Measurements from ENCODE around the gene PBX1.

The PBX1 gene

DNA sequence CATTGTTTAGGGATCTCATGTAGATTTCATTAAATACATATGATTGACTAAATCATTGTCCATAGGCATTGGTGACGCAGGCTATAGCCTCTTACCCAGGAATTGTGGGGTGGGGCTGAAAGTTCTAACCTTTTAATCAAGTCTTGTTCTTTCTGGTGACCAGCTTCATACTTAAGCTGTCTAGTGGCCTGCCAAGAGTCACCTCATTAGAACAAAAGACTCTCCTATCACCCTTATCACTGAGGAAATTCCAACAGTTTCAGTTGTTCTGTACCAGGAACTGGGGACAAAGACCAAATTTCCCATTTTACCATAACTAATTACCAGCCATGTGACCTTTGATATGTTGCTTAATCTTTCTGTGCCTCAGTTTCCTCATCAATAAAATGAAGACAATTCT, 298.5 kb downstream of the PBX1 start:
- Histone ChIP-seq H3K27ac (no peak overlapping the region), H3K4me3 (IDR thresholded peaks at IDR 0.05; ENCODE audit: insufficient read depth, low read depth, low read length) (no peak overlapping the region), H3K4me1 (ENCODE audit: low read depth, poor library complexity, severe bottlenecking) (no peaks in the 10 kb centered on the region), H4K20me1 (ENCODE audit: insufficient read depth) (no peaks in the 10 kb centered on the region), H3K27me3 (ENCODE audit: insufficient read depth, low read depth) (no peaks in the 10 kb centered on the region), H3K79me2 (ENCODE audit: insufficient read depth, low read depth) (no peaks in the 10 kb centered on the region), H3K9ac (no peak overlapping the region), H3K4me2 (no peak overlapping the region), H2AFZ (ENCODE audit: low read depth) (no peak overlapping the region), H3K36me3 (ENCODE audit: insufficient read depth) (no peaks in the 10 kb centered on the region)
- TF ChIP-seq, protein P1, sequence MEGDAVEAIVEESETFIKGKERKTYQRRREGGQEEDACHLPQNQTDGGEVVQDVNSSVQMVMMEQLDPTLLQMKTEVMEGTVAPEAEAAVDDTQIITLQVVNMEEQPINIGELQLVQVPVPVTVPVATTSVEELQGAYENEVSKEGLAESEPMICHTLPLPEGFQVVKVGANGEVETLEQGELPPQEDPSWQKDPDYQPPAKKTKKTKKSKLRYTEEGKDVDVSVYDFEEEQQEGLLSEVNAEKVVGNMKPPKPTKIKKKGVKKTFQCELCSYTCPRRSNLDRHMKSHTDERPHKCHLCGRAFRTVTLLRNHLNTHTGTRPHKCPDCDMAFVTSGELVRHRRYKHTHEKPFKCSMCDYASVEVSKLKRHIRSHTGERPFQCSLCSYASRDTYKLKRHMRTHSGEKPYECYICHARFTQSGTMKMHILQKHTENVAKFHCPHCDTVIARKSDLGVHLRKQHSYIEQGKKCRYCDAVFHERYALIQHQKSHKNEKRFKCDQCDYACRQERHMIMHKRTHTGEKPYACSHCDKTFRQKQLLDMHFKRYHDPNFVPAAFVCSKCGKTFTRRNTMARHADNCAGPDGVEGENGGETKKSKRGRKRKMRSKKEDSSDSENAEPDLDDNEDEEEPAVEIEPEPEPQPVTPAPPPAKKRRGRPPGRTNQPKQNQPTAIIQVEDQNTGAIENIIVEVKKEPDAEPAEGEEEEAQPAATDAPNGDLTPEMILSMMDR (conservative IDR thresholded peaks at IDR 0.05; ENCODE audit: low read depth, low read length) = no peak

DNA sequence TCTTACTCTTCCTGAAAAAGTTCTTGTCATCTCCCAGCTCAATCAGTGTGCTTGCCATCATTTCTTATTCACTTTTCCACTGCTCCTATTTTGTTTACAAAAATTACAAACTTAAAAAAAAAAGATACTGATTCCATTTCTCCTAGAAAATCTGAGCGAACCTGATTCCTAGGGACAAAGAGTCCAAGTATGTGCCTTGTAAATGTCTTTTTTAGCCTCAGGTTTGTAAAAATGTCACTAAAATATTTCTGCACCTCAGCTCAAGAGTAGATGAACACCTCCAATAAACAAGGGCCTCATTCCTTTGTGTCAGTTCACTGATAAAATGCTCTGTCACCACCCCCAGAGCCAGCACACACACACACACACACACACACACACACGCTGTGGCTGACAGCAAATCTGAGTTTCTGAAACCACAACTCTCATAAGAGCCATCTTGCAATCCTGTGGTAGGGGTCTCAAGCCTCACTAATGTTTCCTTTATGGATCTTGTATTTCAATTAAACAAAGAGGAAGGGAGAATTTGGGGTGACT, 299.2 kb downstream of the PBX1 start:
- H3K9ac ChIP-seq = no peak overlapping the region
- no peaks in the 10 kb centered on the region for H3K27me3 ChIP-seq (ENCODE audit: insufficient read depth, low read depth)

DNA sequence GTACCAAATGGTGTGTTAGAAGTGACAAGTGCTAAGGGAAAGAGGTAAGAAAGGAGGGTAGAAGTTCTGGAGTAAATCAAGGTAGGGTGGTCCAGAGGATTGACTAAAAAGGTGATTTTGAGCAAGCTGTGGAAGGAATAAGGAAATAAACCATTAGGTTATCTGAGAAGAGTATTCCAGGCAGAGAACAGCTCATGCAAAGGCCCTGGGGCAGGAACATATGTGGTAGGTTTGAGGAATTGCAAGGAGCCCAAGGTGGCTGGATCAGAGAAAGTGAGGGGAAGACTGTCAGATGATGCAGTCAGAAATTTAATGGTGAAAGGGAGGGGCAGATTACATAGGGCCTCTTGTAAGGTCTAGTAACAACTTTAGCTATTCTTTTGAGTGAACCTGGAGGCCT, 302.6 kb downstream of the PBX1 start:
- Histone ChIP-seq H2AFZ (ENCODE audit: low read depth) (no peak overlapping the region), H3K9ac (no peak overlapping the region), H3K36me3 (ENCODE audit: insufficient read depth) (no peaks in the 10 kb centered on the region), H3K27me3 (ENCODE audit: insufficient read depth, low read depth) (no peaks in the 10 kb centered on the region), H3K27ac (no peak overlapping the region), H3K4me3 (IDR thresholded peaks at IDR 0.05; ENCODE audit: insufficient read depth, low read depth, low read length) (no peak overlapping the region), H3K79me2 (ENCODE audit: insufficient read depth, low read depth) (no peaks in the 10 kb centered on the region), H4K20me1 (ENCODE audit: insufficient read depth) (no peaks in the 10 kb centered on the region), H3K4me2 (no peak overlapping the region), H3K4me1 (ENCODE audit: low read depth, poor library complexity, severe bottlenecking) (no peaks in the 10 kb centered on the region)
- TF ChIP-seq, protein P1 (conservative IDR thresholded peaks at IDR 0.05; ENCODE audit: low read depth, low read length) = no peak

More for the DNA sequence above, 299.2 kb downstream of the PBX1 start:
- H3K79me2 ChIP-seq (ENCODE audit: insufficient read depth, low read depth) = no peaks in the 10 kb centered on the region
- H3K4me3 ChIP-seq (IDR thresholded peaks at IDR 0.05; ENCODE audit: insufficient read depth, low read depth, low read length) = no peak overlapping the region
- no peak overlapping the region for H3K4me2 ChIP-seq
- H3K27ac ChIP-seq = no peak overlapping the region
- H4K20me1 ChIP-seq (ENCODE audit: insufficient read depth) = no peaks in the 10 kb centered on the region
- no peaks in the 10 kb centered on the region for H3K4me1 ChIP-seq (ENCODE audit: low read depth, poor library complexity, severe bottlenecking)
- H2AFZ ChIP-seq (ENCODE audit: low read depth) = no peak overlapping the region
- TF ChIP-seq, protein P1 (conservative IDR thresholded peaks at IDR 0.05; ENCODE audit: low read depth, low read length) = no peak
- no peaks in the 10 kb centered on the region for H3K36me3 ChIP-seq (ENCODE audit: insufficient read depth)

DNA sequence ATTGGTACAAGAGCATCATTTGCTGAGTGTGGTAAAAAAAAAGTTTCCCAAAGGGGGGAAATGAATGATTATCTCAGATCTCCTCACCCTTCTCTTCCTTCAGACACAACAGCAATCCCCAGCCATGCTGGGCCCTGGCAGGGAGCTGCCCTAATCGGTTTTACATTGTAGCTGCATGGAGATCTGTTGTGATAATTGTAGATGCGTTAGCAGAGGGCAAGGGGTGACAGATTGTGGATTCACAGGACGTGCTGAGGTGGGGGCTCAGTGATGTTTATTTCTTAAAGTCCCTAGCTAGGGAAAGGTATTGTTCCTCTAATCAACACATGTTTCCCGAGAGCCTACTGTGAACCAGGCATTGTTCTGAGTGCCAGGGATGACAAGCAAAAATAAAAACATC, 304.1 kb downstream of the PBX1 start:
- no peak overlapping the region for H2AFZ ChIP-seq (ENCODE audit: low read depth)

More for the DNA sequence above, 304.1 kb downstream of the PBX1 start:
- Histone ChIP-seq H3K4me1 (ENCODE audit: low read depth, poor library complexity, severe bottlenecking) (no peaks in the 10 kb centered on the region), H3K27ac (no peak overlapping the region), H4K20me1 (ENCODE audit: insufficient read depth) (no peaks in the 10 kb centered on the region), H3K36me3 (ENCODE audit: insufficient read depth) (no peaks in the 10 kb centered on the region), H3K4me3 (IDR thresholded peaks at IDR 0.05; ENCODE audit: insufficient read depth, low read depth, low read length) (no peak overlapping the region), H3K79me2 (ENCODE audit: insufficient read depth, low read depth) (no peaks in the 10 kb centered on the region), H3K27me3 (ENCODE audit: insufficient read depth, low read depth) (no peaks in the 10 kb centered on the region), H3K9ac (no peak overlapping the region), H3K4me2 (no peak overlapping the region)
- TF ChIP-seq, protein P1 (conservative IDR thresholded peaks at IDR 0.05; ENCODE audit: low read depth, low read length) = no peak
